Mesenchymal stem cell (in vitro differentiated cells and primary cell): Measurements from ENCODE around the gene DPEP2NB.
"Not testable (repeated sequence)": the region's sequence is repeated elsewhere in the genome, so short reads cannot be mapped to it uniquely, and the experiment has no call there.

Experiments used
- DNase-seq: peaks from one replicate; pipeline ENCODE4 v3.0.0-alpha.2; 2013
- H2AFZ ChIP-seq: one replicate; pipeline ENCODE4 v1.6.1; 2013; ENCODE audit warnings: low read depth, mild to moderate bottlenecking, control low read depth, inconsistent platforms, low read length, moderate library complexity
- H2AK5ac ChIP-seq: 2 replicates; pipeline ENCODE4 v1.6.1; 2013; ENCODE audit warnings: low read length, moderate library complexity, mild to moderate bottlenecking, inconsistent platforms; ENCODE audit not compliant: severe bottlenecking
- H2BK120ac ChIP-seq: one replicate; pipeline ENCODE4 v1.6.1; 2013; ENCODE audit warnings: low read depth, mild to moderate bottlenecking, inconsistent platforms, low read length, moderate library complexity
- H2BK12ac ChIP-seq, 2 experiments: one replicate each; pipeline ENCODE4 v1.6.1; 2013; ENCODE audit warnings: inconsistent platforms in 2 of 2, low read length in 2 of 2, mild to moderate bottlenecking in 2 of 2, moderate library complexity in 2 of 2, control low read depth in 1 of 2
- H2BK15ac ChIP-seq: one replicate; pipeline ENCODE4 v1.6.1; 2013; ENCODE audit warnings: mild to moderate bottlenecking, low read depth, inconsistent platforms; ENCODE audit not compliant: poor library complexity, severe bottlenecking
- H2BK5ac ChIP-seq: 2 replicates; pipeline ENCODE4 v1.6.1; 2013; ENCODE audit warnings: low read depth, mild to moderate bottlenecking, low read length, control low read depth, inconsistent platforms; ENCODE audit not compliant: poor library complexity, severe bottlenecking
- H3K14ac ChIP-seq, 2 experiments: one replicate each; pipeline ENCODE4 v1.6.1; 2013; ENCODE audit warnings: inconsistent platforms in 2 of 2, low read length in 2 of 2, control low read depth in 1 of 2, mild to moderate bottlenecking in 1 of 2, moderate library complexity in 1 of 2
- H3K18ac ChIP-seq, 2 experiments: one replicate each; pipeline ENCODE4 v1.6.1; 2013; ENCODE audit warnings: inconsistent platforms in 2 of 2, low read length in 2 of 2, control low read depth in 1 of 2, low read depth in 1 of 2, mild to moderate bottlenecking in 1 of 2
- H3K23ac ChIP-seq, 2 experiments: one replicate each; pipeline ENCODE4 v1.6.1; 2013; ENCODE audit warnings: inconsistent platforms in 2 of 2, low read length in 2 of 2, mild to moderate bottlenecking in 2 of 2, moderate library complexity in 2 of 2, control low read depth in 1 of 2
- H3K27ac ChIP-seq: 2 replicates; pipeline ENCODE4 v1.5.1; 2013; ENCODE audit warnings: mild to moderate bottlenecking, moderate library complexity, low read length, control low read depth, inconsistent platforms; ENCODE audit not compliant: poor library complexity, severe bottlenecking
- H3K27me3 ChIP-seq, 2 experiments: 2 replicates each; pipeline versions ENCODE4 v1.6.1 to v1.7.0; 2013; ENCODE audit warnings: low read length in 2 of 2, mild to moderate bottlenecking in 2 of 2, moderate library complexity in 2 of 2, control low read depth in 1 of 2, inconsistent platforms in 1 of 2; ENCODE audit not compliant: control insufficient read depth in 1 of 2, insufficient read depth in 1 of 2
- H3K36me3 ChIP-seq, 2 experiments: 2 replicates each; pipeline versions ENCODE4 v1.6.1 to v1.7.0; 2013; ENCODE audit warnings: low read length in 2 of 2, control low read depth in 1 of 2, inconsistent platforms in 1 of 2, low read depth in 1 of 2, mild to moderate bottlenecking in 1 of 2; ENCODE audit not compliant: insufficient read depth in 2 of 2, control insufficient read depth in 1 of 2
- H3K4ac ChIP-seq, 2 experiments: one replicate each; pipeline ENCODE4 v1.6.1; 2013; ENCODE audit warnings: inconsistent platforms in 2 of 2, low read length in 2 of 2, mild to moderate bottlenecking in 2 of 2, moderate library complexity in 2 of 2, control low read depth in 1 of 2, low read depth in 1 of 2
- H3K4me1 ChIP-seq: 2 replicates; pipeline ENCODE4 v1.6.1; 2013; ENCODE audit warnings: low read depth, low read length, control low read depth; ENCODE audit not compliant: control insufficient read depth, insufficient read depth
- H3K4me2 ChIP-seq: 2 replicates; pipeline ENCODE4 v1.6.1; 2013; ENCODE audit warnings: low read length, mild to moderate bottlenecking, inconsistent platforms; ENCODE audit not compliant: poor library complexity, severe bottlenecking
- H3K4me3 ChIP-seq, 2 experiments: 2 replicates each; pipeline versions ENCODE4 v1.5.1 to v1.7.0; 2013; ENCODE audit warnings: low read length in 2 of 2, mild to moderate bottlenecking in 2 of 2, control low read depth in 1 of 2, low read depth in 1 of 2; ENCODE audit not compliant: insufficient read depth in 1 of 2
- H3K79me1 ChIP-seq: replicated peaks from 2 replicates; pipeline ENCODE4 v1.6.1; 2013; ENCODE audit warnings: mild to moderate bottlenecking, control low read depth, low read length, inconsistent platforms; ENCODE audit not compliant: poor library complexity, severe bottlenecking
- H3K9ac ChIP-seq: 2 replicates; pipeline ENCODE4 v1.7.0; 2013; ENCODE audit warnings: mild to moderate bottlenecking, low read length, moderate library complexity
- H3K9me3 ChIP-seq: 2 replicates; pipeline ENCODE4 v1.7.0; 2013; ENCODE audit warnings: mild to moderate bottlenecking, low read length; ENCODE audit not compliant: control insufficient read depth
- H4K8ac ChIP-seq: one replicate; pipeline ENCODE4 v1.6.1; 2013; ENCODE audit warnings: inconsistent platforms, mild to moderate bottlenecking, low read length, moderate library complexity
- H4K91ac ChIP-seq: one replicate; pipeline ENCODE4 v1.6.1; 2013; ENCODE audit warnings: mild to moderate bottlenecking, low read length, inconsistent platforms
- WGBS: methylation state at CpG from one replicate; pipeline ENCODE4 v1.1.7; 2013; ENCODE audit warnings: mixed read lengths; 5-methylcytosine and 5-hydroxymethylcytosine counted together

The DPEP2NB gene

GRCh38 chr16:68019167-68019680 lies 3.5 kb upstream of the DPEP2NB start:
- Histone ChIP-seq H3K27ac (no peak overlapping the region), H3K36me3 (peaks cover 0 to 11% of the 10 kb centered on the region in 2 experiments), H3K4me3 (no peak overlapping the region), H3K18ac (no peak overlapping the region), H3K4me2 (no peak overlapping the region), H2AFZ (no peak overlapping the region), H3K4me1 (peaks cover 11% of the 10 kb centered on the region), H2BK15ac (no peak overlapping the region), H3K27me3 (peaks cover 2% of the 10 kb centered on the region in 2 experiments), H3K9ac (no peak overlapping the region), H2AK5ac (no peak overlapping the region), H2BK120ac (no peak overlapping the region), H3K4ac (no peak overlapping the region), H2BK12ac (no peak overlapping the region), H3K14ac (no peak overlapping the region), H4K8ac (no peak overlapping the region), H3K79me1 (peaks cover 21% of the 10 kb centered on the region), H2BK5ac (no peak overlapping the region), H3K9me3 (no peaks in the 10 kb centered on the region), H3K23ac (peak overlapping the region in 1 of 2 experiments; percentile 70), H4K91ac (no peak overlapping the region)
- 82% methylated on average over 8 of the region's 8 CpGs for WGBS
- DNase-seq: no peak

- Histone ChIP-seq H3K4me3 (no peak overlapping the region), H4K8ac (no peak overlapping the region), H2AK5ac (no peak overlapping the region), H3K14ac (no peak overlapping the region), H2BK15ac (no peak overlapping the region), H3K4me2 (no peak overlapping the region), H3K36me3 (no peaks in the 10 kb centered on the region), H3K4ac (no peak overlapping the region), H2BK5ac (no peak overlapping the region), H3K27me3 (peaks cover 9 to 28% of the 10 kb centered on the region in 2 experiments), H3K9me3 (no peaks in the 10 kb centered on the region), H2BK12ac (no peak overlapping the region), H3K27ac (no peak overlapping the region), H3K23ac (no peak overlapping the region), H3K9ac (no peak overlapping the region), H3K79me1 (peaks cover 1% of the 10 kb centered on the region), H3K18ac (no peak overlapping the region), H2BK120ac (no peak overlapping the region), H2AFZ (peak overlapping the region; percentile 51), H3K4me1 (no peaks in the 10 kb centered on the region), H4K91ac (no peak overlapping the region)
- DNase-seq: no peak
- WGBS: no CpG with 5 or more reads among the region's 1 CpG
Measured at GRCh38 chr16:68013440-68013839, 2.3 kb downstream of the DPEP2NB start.

GRCh38 chr16:68009872-68010271 lies 5.8 kb downstream of the DPEP2NB start:
- not testable (repeated sequence) for H2BK12ac ChIP-seq, H3K14ac ChIP-seq, H2BK120ac ChIP-seq, H3K4me3 ChIP-seq, H3K4me1 ChIP-seq, H3K23ac ChIP-seq, H3K18ac ChIP-seq, H2AK5ac ChIP-seq, H2AFZ ChIP-seq, H3K9ac ChIP-seq, H3K4ac ChIP-seq, DNase-seq, H4K8ac ChIP-seq, H4K91ac ChIP-seq, H2BK15ac ChIP-seq, H3K4me2 ChIP-seq, H3K9me3 ChIP-seq, H2BK5ac ChIP-seq, H3K79me1 ChIP-seq, H3K27ac ChIP-seq, H3K36me3 ChIP-seq
- whole genome bisulfite sequencing: 83% methylated on average over 3 of the region's 4 CpGs
- peaks cover 9 to 28% of the 10 kb centered on the region in 2 experiments for H3K27me3 ChIP-seq

- Histone ChIP-seq H3K4me1 (peaks cover 1% of the 10 kb centered on the region), H3K27me3 (peaks cover 7 to 26% of the 10 kb centered on the region in 2 experiments), H3K9me3 (no peaks in the 10 kb centered on the region), H3K4me2 (no peak overlapping the region), H3K18ac (no peak overlapping the region), H3K23ac (no peak overlapping the region), H2BK12ac (no peak overlapping the region), H4K8ac (no peak overlapping the region), H2BK15ac (no peak overlapping the region), H2BK120ac (no peak overlapping the region), H3K9ac (no peak overlapping the region), H4K91ac (peak overlapping the region; percentile 50), H3K4ac (no peak overlapping the region), H3K36me3 (no peaks in the 10 kb centered on the region), H2AFZ (no peak overlapping the region), H3K14ac (no peak overlapping the region), H3K79me1 (peaks cover 1% of the 10 kb centered on the region), H2BK5ac (no peak overlapping the region), H3K27ac (no peak overlapping the region), H2AK5ac (no peak overlapping the region), H3K4me3 (no peak overlapping the region)
- 75% methylated on average over 9 of the region's 9 CpGs for WGBS
- no peak for DNase-seq
Measured at GRCh38 chr16:68009157-68009735, 6.5 kb downstream of the DPEP2NB start.
